GM12872 (cell line): Measurements from ENCODE around the gene GRK1.

Experiments
- TF ChIP-seq, protein P1 (sequence below): IDR thresholded peaks from 3 replicates; pipeline ENCODE4 v1.5.1; 2011; ENCODE audit warnings: low read depth, mild to moderate bottlenecking, low read length, moderate library complexity; ENCODE audit not compliant: insufficient read depth

Gene GRK1

DNA sequence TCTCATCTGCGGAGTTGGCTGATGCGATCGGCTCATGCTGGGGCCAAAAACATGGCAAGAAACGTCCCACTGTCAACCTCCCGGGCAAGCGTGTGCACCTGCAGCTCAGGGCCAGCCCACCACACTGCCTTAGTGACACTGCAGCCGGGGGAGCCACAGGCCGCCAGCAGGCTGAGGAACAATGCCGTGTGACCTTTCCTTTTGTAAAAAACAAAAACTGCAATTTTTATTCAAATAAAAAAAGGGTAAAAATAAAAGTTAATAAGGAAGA is 73.2 kb downstream of the GRK1 start:
- TF ChIP-seq, protein P1, sequence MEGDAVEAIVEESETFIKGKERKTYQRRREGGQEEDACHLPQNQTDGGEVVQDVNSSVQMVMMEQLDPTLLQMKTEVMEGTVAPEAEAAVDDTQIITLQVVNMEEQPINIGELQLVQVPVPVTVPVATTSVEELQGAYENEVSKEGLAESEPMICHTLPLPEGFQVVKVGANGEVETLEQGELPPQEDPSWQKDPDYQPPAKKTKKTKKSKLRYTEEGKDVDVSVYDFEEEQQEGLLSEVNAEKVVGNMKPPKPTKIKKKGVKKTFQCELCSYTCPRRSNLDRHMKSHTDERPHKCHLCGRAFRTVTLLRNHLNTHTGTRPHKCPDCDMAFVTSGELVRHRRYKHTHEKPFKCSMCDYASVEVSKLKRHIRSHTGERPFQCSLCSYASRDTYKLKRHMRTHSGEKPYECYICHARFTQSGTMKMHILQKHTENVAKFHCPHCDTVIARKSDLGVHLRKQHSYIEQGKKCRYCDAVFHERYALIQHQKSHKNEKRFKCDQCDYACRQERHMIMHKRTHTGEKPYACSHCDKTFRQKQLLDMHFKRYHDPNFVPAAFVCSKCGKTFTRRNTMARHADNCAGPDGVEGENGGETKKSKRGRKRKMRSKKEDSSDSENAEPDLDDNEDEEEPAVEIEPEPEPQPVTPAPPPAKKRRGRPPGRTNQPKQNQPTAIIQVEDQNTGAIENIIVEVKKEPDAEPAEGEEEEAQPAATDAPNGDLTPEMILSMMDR = no peak

DNA sequence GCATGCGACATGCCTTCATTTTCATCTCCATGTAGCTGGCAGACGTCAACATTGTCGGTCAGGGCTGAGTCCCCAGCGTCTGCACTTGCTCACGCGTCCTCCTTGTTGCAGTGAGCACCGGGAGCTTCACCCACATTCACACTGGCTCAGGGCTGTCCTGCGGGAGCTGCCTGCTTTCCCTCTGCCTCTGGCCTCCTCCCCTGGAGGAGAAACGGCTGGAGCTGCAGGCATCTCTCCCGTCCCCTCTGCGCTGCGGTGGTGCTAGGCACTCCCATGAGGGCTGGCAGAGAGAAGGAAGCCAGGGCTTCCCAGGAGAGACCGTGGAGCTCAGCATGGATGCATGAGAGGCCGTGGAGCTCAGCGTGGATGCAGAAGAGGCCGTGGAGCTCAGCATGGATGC is 73.6 kb downstream of the GRK1 start:
- TF ChIP-seq, protein P1 = no peak

DNA sequence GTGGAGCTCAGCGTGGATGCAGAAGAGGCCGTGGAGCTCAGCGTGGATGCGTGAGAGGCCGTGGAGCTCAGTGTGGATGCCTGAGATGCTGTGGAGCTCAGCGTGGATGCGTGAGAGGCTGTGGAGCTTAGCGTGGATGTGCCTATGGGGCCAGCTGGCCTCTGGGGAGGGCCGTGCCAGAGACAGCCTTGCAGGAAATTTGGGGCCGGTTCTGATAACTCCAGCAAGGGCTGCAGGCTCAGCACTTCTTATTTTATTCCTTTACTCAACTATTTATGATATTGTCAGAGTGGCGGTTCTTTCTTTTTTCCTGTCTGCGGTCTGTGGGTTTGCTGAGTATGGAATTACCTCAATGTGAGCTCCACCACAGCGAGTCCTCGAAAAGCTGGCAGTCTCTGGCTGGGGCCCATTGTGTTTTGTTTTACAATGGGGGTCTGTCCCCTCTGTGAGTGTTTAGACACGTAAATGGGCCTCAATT is 74.2 kb downstream of the GRK1 start:
- TF ChIP-seq, protein P1 = no peak

DNA sequence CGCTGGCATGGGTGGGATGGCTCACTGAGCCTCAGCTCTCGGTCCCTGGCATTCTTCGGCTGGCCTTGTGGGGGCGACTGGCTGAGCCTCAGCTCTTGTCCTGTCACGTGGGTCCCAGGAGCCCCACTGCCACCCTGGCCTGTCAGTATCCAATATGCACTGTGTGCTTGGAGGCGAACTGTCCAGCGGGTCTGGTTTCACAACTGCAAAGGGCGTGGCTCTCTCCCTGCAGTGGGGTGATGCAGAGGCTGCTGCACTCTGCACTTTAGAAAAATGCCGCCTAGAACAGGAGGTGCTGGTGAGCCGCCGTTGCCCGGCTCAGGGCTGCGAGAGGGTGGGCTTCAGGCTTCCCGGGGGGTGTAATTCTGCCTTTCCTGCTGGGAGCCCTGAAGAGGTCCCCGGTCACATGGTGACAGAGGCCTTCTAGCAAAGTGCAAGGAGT is 75.0 kb downstream of the GRK1 start:
- TF ChIP-seq, protein P1 = peak; percentile 38; the same call in 2 of the 3 replicates

DNA sequence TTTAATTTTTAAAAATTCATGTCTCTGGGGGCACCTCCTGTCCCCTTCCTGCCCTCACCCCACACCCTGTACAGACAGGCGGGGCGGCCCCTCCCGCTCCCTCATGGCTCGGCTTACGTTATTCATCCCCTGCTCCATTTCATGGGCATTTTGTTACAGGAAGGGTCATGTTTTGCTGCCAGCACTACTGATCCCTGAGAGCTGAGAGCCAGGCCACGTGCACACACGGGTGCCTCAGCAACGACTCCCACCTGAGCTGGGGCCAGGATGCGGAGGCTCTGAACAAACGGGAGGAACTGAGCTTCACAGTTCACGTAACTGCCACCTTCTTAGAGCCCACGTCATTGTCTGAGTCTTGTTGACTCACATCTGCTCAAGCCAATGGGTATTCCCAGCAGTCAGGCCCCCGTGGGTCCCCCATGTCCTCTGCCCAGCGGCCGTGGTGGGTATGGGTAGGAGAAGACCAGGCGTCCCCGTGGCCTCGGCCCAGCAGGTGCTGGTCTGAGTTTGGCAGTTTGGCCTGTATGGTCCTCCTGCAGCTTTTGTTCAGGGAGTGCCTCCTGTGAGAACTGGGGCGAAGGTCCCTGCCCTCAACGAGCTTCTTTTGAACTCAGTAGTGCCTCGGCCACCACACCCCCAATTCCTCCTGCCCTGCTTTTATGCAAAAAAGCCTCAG is 75.6 kb downstream of the GRK1 start:
- TF ChIP-seq, protein P1 = no peak

DNA sequence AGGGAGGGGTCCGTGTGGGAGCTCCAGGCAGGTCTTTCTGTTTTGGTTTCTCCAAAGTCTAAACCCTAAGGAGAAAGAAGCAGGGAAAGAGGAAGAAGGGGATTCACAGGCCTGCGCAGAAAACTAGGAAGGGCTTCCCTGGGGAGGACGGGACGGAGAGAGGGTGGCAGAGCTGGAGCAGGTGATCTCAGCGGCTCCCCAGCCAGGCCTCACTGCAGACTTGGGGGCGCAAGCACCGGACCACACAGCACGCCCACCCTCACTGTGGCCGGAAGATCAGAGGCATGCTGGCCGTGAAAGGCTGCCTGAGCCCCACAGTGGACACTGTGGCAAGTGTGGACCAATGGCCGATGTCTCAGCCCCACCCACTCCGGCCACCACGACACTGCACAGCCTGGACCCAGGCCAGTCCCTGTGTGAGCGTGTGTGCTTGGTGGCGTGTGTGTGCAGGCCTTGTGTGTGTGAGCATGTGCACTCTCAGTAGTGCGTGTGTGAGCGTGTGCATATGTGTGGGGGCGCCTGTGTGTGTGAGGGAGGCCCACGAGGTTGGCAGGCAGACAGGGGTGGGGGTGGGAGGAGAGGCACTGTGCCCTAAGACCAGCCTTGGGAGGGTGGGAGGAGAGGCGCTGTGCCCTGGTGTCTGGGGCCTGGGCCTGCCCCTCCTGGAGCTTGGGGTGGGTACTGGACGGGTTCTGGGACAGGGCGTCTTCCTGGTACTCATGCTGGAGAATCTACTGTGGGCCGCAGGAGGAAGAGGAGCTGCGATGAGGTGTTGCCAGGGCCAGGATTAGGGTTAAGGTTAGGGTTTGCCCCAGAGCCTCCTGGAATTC is 76.6 kb downstream of the GRK1 start:
- TF ChIP-seq, protein P1 = no peak

DNA sequence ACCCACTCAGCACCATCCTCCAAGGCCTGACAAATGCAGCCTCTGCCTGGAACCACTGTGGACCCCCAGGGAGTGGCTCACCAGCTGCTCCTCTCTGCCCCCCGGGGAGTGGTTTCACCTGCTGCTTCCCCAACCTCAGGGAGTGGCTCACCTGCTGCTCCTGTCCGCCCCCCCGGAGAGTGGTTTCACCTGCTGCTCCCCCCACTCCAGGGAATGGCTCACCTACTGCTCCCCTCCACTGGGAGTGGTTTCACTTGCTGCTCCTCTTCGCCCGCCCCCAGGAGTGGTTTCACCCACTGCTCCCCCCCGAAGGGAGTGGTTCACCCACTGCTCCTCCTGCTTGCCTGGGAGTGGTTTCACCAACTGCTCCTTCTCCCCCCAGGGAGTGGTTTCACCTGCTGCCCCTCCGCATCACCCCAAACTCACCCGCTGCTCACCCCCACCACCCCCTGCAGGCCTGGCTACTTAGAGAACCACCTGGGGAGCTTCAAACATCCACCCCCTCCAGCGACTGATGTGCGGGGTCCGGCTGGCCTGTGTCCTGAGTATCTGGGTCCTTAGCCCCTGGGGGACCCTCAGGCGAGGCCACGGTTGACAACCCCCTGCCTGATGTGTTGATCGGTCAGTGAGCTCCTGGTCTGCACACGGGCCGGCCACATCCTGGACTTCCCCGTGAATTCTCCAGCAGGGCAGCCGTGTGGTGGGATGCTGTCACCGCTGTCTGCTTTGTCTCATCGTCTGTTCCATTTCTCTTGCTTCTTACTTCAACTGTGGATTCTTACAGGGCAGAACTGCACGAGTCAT is 77.4 kb downstream of the GRK1 start:
- TF ChIP-seq, protein P1 = no peak
